KOPT-K1 (cell line): ENCODE measurements around the gene AMH.
"Not testable (repeated sequence)": the region's sequence is repeated elsewhere in the genome, so short reads cannot be mapped to it uniquely, and the experiment has no call there.

Source experiments
- H3K27ac ChIP-seq: fragments of 200-600 bp; sonication (generic); 2 replicates; pipeline ENCODE4 v1.5.1; 2016; ENCODE audit warnings: antibody characterized with exemption, mild to moderate bottlenecking, low read depth, low read length; ENCODE audit not compliant: poor library complexity, severe bottlenecking
- H3K36me3 ChIP-seq: fragments of 200-600 bp; sonication (generic); 2 replicates; pipeline ENCODE4 v1.5.1; 2017; ENCODE audit warnings: antibody characterized with exemption, mild to moderate bottlenecking, low read length, moderate library complexity; ENCODE audit not compliant: insufficient read depth
- H3K9me3 ChIP-seq: fragments of 200-600 bp; sonication (generic); 2 replicates; pipeline ENCODE4 v1.5.1; 2017; ENCODE audit warnings: antibody characterized with exemption, low read length, mild to moderate bottlenecking; ENCODE audit not compliant: insufficient read depth, poor library complexity, severe bottlenecking

The AMH gene

DNA sequence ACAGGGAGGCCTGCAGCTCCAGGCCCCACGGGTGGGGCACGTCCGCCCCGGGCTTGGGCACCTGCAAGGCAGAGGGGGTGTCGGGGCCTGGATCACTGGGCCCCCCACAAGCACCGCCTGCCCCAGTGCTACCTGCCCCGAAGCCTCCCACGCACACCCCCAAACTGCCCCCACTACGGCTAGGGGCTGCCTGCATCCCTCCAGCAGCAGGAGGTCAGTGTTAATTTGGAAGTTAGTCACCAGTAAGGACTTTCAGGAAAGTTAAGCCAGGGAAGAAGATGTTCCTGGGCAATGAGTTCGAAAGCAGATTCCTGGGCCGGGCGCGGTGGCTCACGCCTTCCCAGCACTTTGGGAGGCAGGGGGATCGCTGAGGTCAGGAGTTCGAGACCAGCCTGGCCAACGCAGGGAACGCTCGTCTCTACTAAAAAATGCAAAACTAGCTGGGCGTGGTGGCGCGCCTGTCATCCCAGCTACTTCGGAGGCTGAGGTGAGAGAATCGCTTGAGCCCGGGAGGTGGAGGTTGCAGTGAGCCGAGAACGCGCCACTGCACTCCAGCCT lies 27.4 kb downstream of the AMH start:
- H3K36me3 ChIP-seq: peaks cover 47% of the 10 kb centered on the region
- H3K9me3 ChIP-seq: no peaks in the 10 kb centered on the region
- no peak overlapping the region for H3K27ac ChIP-seq

DNA sequence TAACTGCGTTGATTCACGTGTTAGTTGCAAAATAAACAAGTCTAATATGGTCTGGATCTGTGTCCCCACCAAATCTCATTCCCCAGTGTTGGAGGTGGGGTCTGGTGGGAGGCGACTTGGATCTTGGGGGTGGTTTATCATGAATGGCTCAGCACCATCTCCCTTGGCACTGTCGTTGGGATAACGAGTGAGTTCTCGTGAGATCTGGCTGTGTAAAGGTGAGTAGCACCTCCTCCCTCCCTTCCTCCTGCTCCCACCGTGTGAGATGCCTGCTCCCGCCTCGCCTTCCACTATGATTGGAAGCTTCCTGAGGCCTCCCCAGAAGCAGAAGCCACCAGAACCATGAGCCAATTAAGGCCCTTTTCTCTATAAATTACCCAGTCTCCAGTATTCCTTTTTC lies 28.0 kb downstream of the AMH start:
- Histone ChIP-seq H3K9me3 (no peaks in the 10 kb centered on the region), H3K36me3 (peaks cover 41% of the 10 kb centered on the region), H3K27ac (no peak overlapping the region)

DNA sequence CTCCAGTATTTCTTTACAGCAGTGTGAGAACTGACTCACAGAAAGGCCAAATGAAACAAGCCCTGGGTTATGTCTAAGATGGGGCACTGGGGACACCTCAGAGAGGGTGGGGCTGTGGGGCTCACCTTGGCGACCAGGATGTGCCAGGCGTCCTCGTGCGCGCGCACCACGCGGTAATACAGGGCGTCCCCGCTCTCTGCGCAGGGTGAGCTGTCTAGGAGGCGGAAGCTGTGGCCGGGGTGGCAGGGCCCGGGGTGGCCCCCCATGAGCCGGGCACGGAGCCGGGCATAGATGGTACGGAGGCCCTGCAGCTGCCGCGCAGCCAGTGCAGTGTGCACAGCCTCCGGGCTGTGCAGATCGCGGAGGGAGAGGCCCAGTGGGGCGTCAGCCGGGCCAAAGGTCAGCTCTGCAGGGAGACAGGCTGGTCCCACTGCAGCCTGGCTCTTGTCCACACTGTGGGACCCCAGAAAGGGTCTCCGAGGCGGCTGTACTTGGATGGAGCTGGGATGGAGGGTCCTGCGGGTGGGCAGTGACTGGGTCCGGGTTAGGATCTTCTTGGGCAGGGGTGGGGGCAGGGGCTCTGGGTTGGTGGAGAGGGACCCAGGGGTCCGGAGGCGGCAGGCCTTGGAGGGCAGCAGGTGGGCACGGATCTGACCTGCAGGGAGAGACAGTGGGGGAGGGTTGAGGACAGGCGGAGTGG lies 29.5 kb downstream of the AMH start:
- no peak overlapping the region for H3K27ac ChIP-seq
- no peaks in the 10 kb centered on the region for H3K9me3 ChIP-seq

DNA sequence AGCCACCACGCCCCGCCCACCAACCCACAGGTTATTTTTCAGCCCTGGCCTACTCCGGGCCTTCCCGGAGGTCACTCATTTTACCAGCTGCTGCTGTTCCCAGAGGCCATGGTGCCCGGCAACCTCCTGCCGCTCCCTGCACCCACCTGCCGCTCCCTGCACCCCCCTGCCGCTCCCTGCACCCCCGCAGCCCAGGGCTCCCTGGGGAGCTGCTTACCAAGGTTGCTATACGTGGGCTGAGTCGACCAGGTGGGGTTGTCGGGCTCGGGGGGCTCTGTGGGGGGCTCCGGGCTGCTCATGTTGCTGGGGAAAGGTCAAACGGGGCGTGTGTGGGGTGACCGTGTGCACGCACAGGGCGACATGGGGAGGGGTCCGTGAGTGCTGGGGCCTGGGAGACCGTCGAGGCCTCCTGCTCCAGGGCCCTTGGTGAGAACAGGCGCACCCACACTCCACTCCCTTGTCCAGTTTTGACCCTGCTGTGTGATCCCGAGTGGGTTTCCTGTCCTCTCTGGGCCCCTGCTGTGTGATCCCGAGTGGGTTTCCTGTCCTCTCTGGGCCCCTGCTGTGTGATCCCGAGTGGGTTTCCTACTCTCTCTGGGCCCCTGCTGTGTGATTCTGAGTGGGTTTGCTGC lies 31.6 kb downstream of the AMH start:
- peaks cover 11% of the 10 kb centered on the region; the same call in 1 of the 2 replicates for H3K36me3 ChIP-seq
- no peak overlapping the region for H3K27ac ChIP-seq
- H3K9me3 ChIP-seq: no peaks in the 10 kb centered on the region

More for the DNA sequence above, 29.5 kb downstream of the AMH start:
- peaks cover 28% of the 10 kb centered on the region for H3K36me3 ChIP-seq

DNA sequence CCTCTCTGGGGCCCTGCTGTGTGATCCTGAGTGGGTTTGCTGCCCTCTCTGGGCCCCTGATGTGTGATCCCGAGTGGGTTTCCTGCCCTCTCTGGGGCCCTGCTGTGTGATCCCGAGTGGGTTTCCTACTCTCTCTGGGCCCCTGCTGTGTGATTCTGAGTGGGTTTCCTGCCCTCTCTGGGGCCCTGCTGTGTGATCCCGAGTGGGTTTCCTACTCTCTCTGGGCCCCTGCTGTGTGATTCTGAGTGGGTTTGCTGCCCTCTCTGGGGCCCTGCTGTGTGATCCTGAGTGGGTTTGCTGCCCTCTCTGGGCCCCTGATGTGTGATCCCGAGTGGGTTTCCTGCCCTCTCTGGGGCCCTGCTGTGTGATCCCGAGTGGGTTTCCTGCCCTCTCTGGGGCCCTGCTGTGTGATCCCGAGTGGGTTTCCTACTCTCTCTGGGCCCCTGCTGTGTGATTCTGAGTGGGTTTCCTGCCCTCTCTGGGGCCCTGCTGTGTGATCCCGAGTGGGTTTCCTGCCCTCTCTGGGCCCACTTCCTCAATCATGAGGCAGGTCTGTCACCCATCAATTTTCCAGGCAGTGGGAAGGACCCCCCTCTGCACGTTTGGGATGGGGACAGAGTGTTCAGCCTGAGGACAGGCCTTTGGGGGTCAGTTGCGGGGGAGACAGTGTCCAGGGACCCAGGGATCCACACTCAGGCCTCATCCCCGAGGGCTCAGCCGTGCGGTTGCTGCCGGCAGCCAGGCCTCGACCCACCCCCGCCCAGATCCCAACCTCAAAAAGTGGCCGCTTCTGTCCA lies 32.3 kb downstream of the AMH start:
- H3K27ac ChIP-seq, H3K36me3 ChIP-seq, H3K9me3 ChIP-seq: not testable (repeated sequence)

DNA sequence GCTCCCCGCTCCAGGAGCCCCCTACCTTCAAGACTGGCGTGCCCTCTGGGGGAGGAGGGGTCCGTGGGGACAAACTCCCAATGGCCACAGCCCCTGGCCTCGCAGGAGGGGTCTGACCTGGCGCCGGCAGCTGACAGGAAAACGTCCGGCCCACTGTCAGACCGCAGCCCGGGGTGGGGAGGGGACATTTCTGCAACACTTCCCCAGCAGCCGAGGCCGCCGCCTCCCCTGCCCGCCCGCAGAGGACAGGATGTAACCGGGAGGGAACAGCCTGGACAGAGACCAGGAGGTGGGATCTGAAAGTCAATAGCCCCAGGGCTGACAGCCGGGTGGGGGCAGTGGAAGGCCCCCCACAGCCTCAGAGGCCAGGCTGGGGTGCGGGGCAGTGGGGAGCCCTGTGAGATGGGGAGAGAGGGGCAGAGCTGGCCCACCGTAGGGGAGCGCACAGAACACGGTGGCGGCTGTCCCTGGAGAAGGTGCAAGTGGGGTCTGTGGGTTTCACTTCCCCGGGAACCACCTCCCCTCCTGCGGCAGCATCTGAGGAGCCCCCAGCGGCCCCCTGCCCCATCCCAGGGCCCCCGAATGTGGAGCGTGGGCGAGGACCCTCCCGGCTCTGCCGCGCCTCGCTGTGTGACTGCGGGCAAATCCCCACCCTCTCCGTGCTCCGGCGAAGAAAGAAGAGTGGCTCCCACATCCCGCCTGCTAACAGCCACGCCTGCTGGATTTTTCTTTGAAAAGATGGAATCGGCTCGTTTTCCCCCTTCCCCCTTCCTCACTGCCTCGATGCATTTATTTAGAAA lies 33.1 kb downstream of the AMH start, which contains the start of gene PEAK3:
TSS of gene PEAK3 (minus strand) at position 114 of the 800 bp plus-strand sequence. CDS start 1,244 bp downstream, outside the sequence.
- no peaks in the 10 kb centered on the region for H3K9me3 ChIP-seq
- H3K27ac ChIP-seq: no peak within 1 kb of the TSS
- H3K36me3 ChIP-seq: no peaks in the 10 kb centered on the region

DNA sequence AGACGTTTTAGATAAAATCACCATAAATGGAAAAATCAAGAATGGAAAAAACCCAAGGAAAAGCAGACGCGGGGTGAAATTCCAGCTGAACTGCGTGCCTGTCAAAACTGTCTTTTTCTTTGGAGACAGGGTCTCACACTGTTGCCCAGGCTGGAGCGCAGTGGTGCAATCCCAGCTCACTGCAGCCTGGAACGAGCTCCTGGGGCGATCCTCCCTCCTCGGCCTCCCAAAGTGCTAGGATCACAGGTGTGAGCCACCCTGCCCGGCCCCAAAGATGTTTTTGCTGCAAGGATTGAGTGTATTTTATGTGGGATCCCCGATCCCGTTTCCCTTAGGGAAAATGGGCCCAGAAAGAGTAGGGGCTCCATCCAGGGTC lies 33.7 kb downstream of the AMH start:
- Histone ChIP-seq H3K36me3 (no peaks in the 10 kb centered on the region), H3K27ac (no peak overlapping the region), H3K9me3 (no peaks in the 10 kb centered on the region)

DNA sequence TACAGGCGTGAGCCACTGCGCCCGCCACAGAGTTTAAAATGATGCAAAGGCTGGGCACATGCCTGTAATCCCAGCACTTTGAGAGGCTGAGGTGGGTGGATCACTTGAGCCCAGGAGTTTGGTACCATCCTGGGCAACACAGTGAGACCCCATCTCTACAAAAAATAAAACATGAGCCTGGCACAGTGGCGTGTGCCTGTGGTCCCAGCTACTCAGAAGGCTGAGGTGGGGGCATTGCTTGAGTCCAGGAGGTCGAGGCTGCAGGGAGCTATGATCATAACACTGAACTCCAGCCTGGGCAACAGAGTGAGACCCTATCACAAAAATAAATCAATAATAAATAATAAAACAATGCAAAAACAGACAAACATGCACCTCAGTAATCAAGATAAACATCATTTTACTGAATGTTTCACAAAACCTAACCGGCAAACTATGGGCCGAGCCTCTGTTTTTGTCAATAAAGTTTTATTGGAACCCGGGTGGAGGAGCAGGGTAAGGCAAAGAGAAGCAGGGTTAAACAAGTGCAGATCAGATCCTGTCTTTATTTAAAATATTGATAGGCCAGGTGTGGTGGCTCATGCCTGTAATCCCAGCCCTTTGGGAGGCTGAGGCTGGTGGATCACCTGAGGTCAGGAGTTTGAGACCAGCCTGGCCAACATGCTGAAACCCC lies 34.8 kb downstream of the AMH start:
- Histone ChIP-seq H3K27ac (no peak overlapping the region), H3K9me3 (no peaks in the 10 kb centered on the region), H3K36me3 (no peaks in the 10 kb centered on the region)

DNA sequence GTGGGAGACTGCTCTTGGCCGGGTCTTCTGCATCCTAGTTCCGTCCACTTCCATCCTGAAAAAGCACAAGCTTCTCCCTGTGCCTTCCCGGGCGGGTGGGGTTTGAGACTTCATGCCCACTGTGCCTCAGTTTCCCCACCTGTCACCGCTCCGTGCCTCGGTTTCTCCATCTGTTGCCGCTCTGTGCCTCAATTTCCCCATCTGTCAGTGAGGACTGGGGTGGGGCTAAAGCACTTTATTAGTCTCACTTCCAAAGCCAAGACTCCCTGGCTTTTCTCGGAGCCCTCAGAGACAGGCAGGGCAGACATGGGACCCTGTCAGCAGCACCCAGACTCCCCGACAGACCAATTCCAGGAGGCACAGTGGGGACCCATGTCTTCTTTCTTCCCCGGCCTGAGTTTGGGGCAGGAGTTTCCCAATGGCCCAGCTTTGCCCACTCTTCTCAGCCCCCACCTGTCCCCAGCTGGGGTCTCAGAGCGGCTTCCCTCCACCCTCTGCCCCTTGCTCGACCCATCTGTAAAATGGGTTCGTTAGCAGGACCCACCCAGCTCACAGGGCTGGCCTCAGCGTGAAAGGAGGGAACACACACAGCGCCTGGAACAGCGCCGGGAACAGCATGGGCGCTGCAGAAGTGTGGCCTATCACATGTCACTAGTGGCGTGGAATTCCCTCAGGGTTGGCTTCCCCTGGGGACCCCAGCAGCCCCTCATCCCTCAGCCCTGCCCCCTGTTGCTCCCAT lies 37.4 kb downstream of the AMH start:
- no peak overlapping the region for H3K27ac ChIP-seq
- H3K36me3 ChIP-seq: no peaks in the 10 kb centered on the region
- no peaks in the 10 kb centered on the region for H3K9me3 ChIP-seq

DNA sequence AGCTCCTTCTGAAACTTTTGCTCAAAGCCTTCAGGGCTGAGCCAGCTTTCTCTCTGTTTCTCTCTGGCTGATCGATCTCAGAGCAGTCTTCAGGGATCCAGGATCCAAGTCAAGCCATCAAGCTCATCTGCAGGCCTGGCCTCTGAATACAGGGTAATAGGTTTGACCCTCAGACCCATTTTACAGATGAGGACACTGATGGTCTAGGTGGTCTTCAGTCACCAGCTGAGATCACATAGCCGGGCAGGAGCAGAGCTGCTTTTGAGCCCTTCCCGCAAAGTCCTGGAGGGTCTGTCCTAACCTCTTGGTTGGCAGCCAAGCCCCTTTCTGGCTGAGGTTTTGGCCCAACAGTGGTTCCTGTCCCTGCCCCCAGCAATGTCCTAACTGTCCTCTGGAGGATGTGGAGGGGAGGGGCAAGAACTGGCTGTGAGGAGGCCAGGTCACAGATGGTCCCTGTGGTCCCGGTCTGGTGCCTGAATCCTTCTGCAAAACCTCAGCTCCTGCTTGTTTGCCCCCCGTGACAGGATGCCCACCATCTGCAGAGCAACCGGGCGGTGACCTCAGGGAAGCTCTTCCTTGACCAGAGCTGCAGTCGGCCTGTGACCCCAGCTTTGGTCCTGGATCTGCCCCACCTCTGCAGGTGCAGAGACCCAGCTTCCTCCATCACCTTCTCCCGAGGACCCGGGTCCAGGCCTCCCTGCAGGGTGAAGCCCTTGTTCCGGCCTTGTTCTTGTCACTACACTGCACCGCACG lies 38.6 kb downstream of the AMH start:
- H3K36me3 ChIP-seq: no peaks in the 10 kb centered on the region
- no peaks in the 10 kb centered on the region for H3K9me3 ChIP-seq
- no peak overlapping the region for H3K27ac ChIP-seq

DNA sequence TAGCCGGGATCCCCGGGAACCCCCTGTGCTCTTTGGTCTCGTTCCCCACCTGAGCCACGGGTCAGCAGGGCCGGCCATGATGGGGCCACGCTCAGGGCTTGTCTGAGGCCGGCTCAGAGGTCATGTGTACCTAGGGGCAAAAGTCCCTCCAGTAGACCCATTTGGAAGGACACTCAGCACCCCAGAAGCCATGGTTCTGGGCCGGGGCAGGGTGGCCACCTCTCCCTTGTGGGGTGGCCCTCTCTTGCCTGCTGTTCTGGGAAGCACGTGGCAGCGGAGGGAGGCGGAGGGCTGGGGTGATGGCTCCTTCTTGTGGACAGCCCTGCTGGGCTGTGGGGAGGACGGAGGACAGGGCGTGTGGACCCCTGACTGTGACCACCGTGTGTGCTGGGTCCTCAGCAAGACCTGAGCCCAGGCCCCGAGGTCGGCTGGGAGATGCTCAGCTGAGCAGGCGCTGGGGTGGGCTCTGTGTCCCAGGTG lies 39.3 kb downstream of the AMH start:
- no peak overlapping the region for H3K27ac ChIP-seq
- H3K36me3 ChIP-seq: no peaks in the 10 kb centered on the region
- no peaks in the 10 kb centered on the region for H3K9me3 ChIP-seq

DNA sequence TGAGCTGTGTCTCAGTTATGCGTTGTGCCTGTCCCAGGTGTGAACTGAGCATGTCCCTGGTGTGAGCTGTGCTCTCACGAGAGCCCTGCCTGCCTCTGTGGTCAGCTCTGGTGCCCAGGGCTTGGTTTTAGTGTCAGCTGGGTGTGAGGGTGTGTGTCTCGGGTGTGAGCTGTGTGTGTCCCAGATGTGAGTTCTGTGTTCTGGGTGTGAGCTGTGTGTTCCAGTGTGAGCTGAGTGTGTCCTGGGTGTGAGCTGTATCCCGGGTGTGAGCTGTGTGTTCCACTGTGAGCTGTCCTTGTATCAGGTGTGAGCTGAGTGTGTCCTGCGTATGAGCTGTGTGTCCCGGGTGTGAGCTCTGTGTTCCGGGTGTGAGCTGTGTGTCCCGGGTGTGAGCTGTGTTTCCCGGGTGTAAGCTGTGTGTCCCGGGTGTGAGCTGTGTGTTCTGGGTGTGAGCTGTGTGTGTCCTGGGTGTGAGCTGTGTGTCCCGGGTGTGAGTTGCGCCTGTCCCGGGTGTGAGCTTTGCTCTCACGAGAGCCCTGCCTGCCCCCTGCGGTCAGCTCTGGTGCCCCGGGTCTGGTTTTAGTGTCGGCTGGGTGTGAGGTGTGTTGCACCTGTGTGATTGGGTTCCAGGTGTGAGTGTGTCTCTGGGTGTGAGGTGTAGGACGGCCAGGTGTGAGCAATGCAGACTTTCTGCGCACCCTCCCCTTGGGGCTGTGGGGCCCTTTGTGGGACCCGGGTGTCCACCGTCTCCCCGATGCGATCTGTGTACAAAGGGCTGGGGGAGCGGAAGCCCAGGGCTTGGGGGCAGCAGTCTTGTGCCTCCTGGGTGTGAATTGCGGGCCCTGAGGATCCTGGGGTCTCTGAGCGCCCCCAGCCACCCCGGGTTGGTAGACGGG lies 39.9 kb downstream of the AMH start:
- no peak overlapping the region for H3K27ac ChIP-seq

More for the DNA sequence above, 39.9 kb downstream of the AMH start:
- H3K36me3 ChIP-seq: no peaks in the 10 kb centered on the region
- no peaks in the 10 kb centered on the region for H3K9me3 ChIP-seq
